IMR-90 (cell line): ENCODE measurements around the gene CERKL. TPM values are rescaled to one million over a fixed set of nuclear protein-coding genes. Genes with fewer than 3 reads are reported as not detected.

Source experiments
- ATAC-seq: fragments of 200-7000 bp; cut with Tn5 transposase; 2 replicates; pipeline ENCODE4 v1.9.1; 2020; ENCODE audit warnings: low read depth, mild to moderate bottlenecking, moderate library complexity
- BruUV-seq: library from RNA; stranded (reverse); fragments of 400-500 nt; replicated peaks from 2 replicates; lab custom pipeline; 2021; lab: Mats Ljungman, UMichigan
- CTCF ChIA-PET: fragments of 300-600 bp; formaldehyde crosslinking; extraction: SDS; loops from one replicate; lab custom pipeline; 2021; ENCODE audit warnings: antibody characterized with exemption; lab: Yijun Ruan, JAX
- POLR2A ChIA-PET: fragments of 300-600 bp; sonication (Branson Sonifier 250); formaldehyde crosslinking; loops from one replicate; lab custom pipeline; 2022; ENCODE audit warnings: antibody characterized with exemption; ENCODE audit not compliant: unreplicated experiment; lab: Charles Lee
- DNase-seq: peaks from one replicate; pipeline ENCODE4 v3.0.0; 2013
- H2AFZ ChIP-seq: replicated peaks from 2 replicates; pipeline ENCODE3; 2013; ENCODE audit warnings: low read length, mild to moderate bottlenecking; ENCODE audit not compliant: poor library complexity
- H2AK5ac ChIP-seq: 2 replicates; pipeline ENCODE4 v1.6.1; 2013; ENCODE audit warnings: low read depth, low read length, inconsistent platforms
- H2AK9ac ChIP-seq: replicated peaks from 2 replicates; pipeline ENCODE3; 2013; ENCODE audit warnings: mild to moderate bottlenecking, low read depth, low read length, moderate library complexity; ENCODE audit not compliant: poor library complexity
- H2BK120ac ChIP-seq: 2 replicates; pipeline ENCODE4 v1.6.1; 2013; ENCODE audit warnings: low read depth, low read length, inconsistent platforms
- H2BK15ac ChIP-seq: 3 replicates; pipeline ENCODE4 v1.6.1; 2013; ENCODE audit warnings: low read depth, low read length, inconsistent platforms
- H2BK20ac ChIP-seq: 2 replicates; pipeline ENCODE4 v1.6.1; 2013; ENCODE audit warnings: low read depth, mild to moderate bottlenecking, inconsistent platforms, low read length, moderate library complexity
- H2BK5ac ChIP-seq: 2 replicates; pipeline ENCODE4 v1.6.1; 2013; ENCODE audit warnings: mild to moderate bottlenecking, low read depth, low read length, inconsistent platforms; ENCODE audit not compliant: poor library complexity, severe bottlenecking
- H3K14ac ChIP-seq: replicated peaks from 2 replicates; pipeline ENCODE4 v1.6.1; 2013; ENCODE audit warnings: low read depth, low read length, inconsistent platforms
- H3K18ac ChIP-seq: 2 replicates; pipeline ENCODE4 v1.6.1; 2013; ENCODE audit warnings: low read depth, low read length, control low read depth
- H3K23ac ChIP-seq: 2 replicates; pipeline ENCODE4 v1.6.1; 2013; ENCODE audit warnings: low read depth, low read length, inconsistent platforms
- H3K27ac ChIP-seq: 2 replicates; pipeline ENCODE4 v1.5.1; 2013; ENCODE audit warnings: mild to moderate bottlenecking, control low read depth, low read length; ENCODE audit not compliant: insufficient read depth
- H3K27me3 ChIP-seq: 2 replicates; pipeline ENCODE4 v1.6.1; 2013; ENCODE audit warnings: low read length; ENCODE audit not compliant: control insufficient read depth, insufficient read depth
- H3K36me3 ChIP-seq: 2 replicates; pipeline ENCODE4 v1.6.1; 2013; ENCODE audit warnings: low read length, mixed read lengths; ENCODE audit not compliant: control insufficient read depth, insufficient read depth
- H3K4ac ChIP-seq: 2 replicates; pipeline ENCODE4 v1.6.1; 2013; ENCODE audit warnings: low read depth, low read length, inconsistent platforms
- H3K4me1 ChIP-seq: 2 replicates; pipeline ENCODE4 v1.6.1; 2013; ENCODE audit warnings: low read length, mixed read lengths; ENCODE audit not compliant: control insufficient read depth, insufficient read depth
- H3K4me2 ChIP-seq: 2 replicates; pipeline ENCODE4 v1.6.1; 2013; ENCODE audit warnings: low read depth, mild to moderate bottlenecking, control low read depth, low read length, moderate library complexity
- H3K4me3 ChIP-seq: 2 replicates; pipeline ENCODE4 v1.5.1; 2013; ENCODE audit warnings: low read depth, mild to moderate bottlenecking, control low read depth, low read length, moderate library complexity; ENCODE audit not compliant: insufficient read depth
- H3K56ac ChIP-seq: 2 replicates; pipeline ENCODE4 v1.6.1; 2013; ENCODE audit warnings: low read length, inconsistent platforms; ENCODE audit not compliant: insufficient read depth; ENCODE audit errors: extremely low read depth
- H3K79me1 ChIP-seq, 2 experiments: 2 replicates each; pipeline ENCODE4 v1.6.1; 2013; ENCODE audit warnings: low read length in 2 of 2, inconsistent platforms in 1 of 2, low read depth in 1 of 2
- H3K9ac ChIP-seq: 2 replicates; pipeline ENCODE4 v1.6.1; 2013; ENCODE audit warnings: low read depth, low read length, control low read depth
- H3K9me1 ChIP-seq: 2 replicates; pipeline ENCODE4 v1.6.1; 2013; ENCODE audit warnings: low read length, inconsistent platforms; ENCODE audit not compliant: insufficient read depth
- H3K9me3 ChIP-seq: 2 replicates; pipeline ENCODE4 v1.6.1; 2013; ENCODE audit warnings: low read length; ENCODE audit not compliant: control insufficient read depth, insufficient read depth
- H4K20me1 ChIP-seq: 2 replicates; pipeline ENCODE4 v1.6.1; 2013; ENCODE audit warnings: low read length, inconsistent platforms; ENCODE audit not compliant: insufficient read depth
- H4K5ac ChIP-seq: 2 replicates; pipeline ENCODE4 v1.6.1; 2013; ENCODE audit warnings: mild to moderate bottlenecking, low read depth, low read length, control low read depth
- H4K8ac ChIP-seq, 2 experiments: 2 replicates each; pipeline ENCODE4 v1.6.1; 2013; ENCODE audit warnings: low read depth in 2 of 2, low read length in 2 of 2, control low read depth in 1 of 2, inconsistent platforms in 1 of 2
- H4K91ac ChIP-seq: 2 replicates; pipeline ENCODE4 v1.6.1; 2013; ENCODE audit warnings: low read depth, low read length, inconsistent platforms; ENCODE audit not compliant: insufficient read depth
- BHLHE40 ChIP-seq: fragments of 150-350 bp; IDR thresholded peaks from 2 replicates; pipeline ENCODE4 v1.6.1; 2016; ENCODE audit warnings: mild to moderate bottlenecking, low read depth, low read length
- CEBPB ChIP-seq: IDR thresholded peaks from 2 replicates; pipeline ENCODE4 v1.6.1; 2012; ENCODE audit warnings: low read depth, low read length, improper control_type of control experiment
- CHD1 ChIP-seq: IDR thresholded peaks from 2 replicates; pipeline ENCODE4 v1.6.1; 2012; ENCODE audit warnings: low read depth, low read length, improper control_type of control experiment
- FOS ChIP-seq: fragments of 150-350 bp; IDR thresholded peaks from 2 replicates; pipeline ENCODE4 v1.6.1; 2016; ENCODE audit warnings: low read depth, low read length
- MAFK ChIP-seq: IDR thresholded peaks from 2 replicates; pipeline ENCODE4 v1.6.1; 2012; ENCODE audit warnings: low read depth, low read length, improper control_type of control experiment
- MAZ ChIP-seq: IDR thresholded peaks from 2 replicates; pipeline ENCODE4 v1.6.1; 2012; ENCODE audit warnings: low read depth, mild to moderate bottlenecking, low read length, improper control_type of control experiment, moderate library complexity, borderline replicate concordance
- MXI1 ChIP-seq: IDR thresholded peaks from 2 replicates; pipeline ENCODE4 v1.6.1; 2012; ENCODE audit warnings: low read depth, mild to moderate bottlenecking, low read length, moderate library complexity, borderline replicate concordance
- NFE2L2 ChIP-seq: fragments of 150-350 bp; IDR thresholded peaks from 2 replicates; pipeline ENCODE4 v1.6.1; 2016; ENCODE audit warnings: low read depth, mild to moderate bottlenecking, low read length
- POLR2A ChIP-seq: IDR thresholded peaks from 2 replicates; pipeline ENCODE4 v1.6.1; 2012; ENCODE audit warnings: mild to moderate bottlenecking, low read depth, low read length
- RAD21 ChIP-seq: IDR thresholded peaks from 2 replicates; pipeline ENCODE4 v1.6.1; 2012; ENCODE audit warnings: low read length, improper control_type of control experiment
- RCOR1 ChIP-seq: IDR thresholded peaks from 2 replicates; pipeline ENCODE4 v1.6.1; 2012; ENCODE audit warnings: mild to moderate bottlenecking, low read length, improper control_type of control experiment; ENCODE audit not compliant: insufficient replicate concordance
- RFX5 ChIP-seq: IDR thresholded peaks from 2 replicates; pipeline ENCODE4 v1.8.0; 2012; ENCODE audit warnings: low read depth, mild to moderate bottlenecking, low read length, moderate library complexity
- SMC3 ChIP-seq: fragments of 150-350 bp; IDR thresholded peaks from 2 replicates; pipeline ENCODE4 v1.6.1; 2016; ENCODE audit warnings: low read depth, mild to moderate bottlenecking, antibody characterized with exemption, low read length, moderate library complexity
- WGBS, 2 experiments: methylation state at CpG; one replicate each; pipeline versions ENCODE4 v1.1.5 to v1.1.7; 2013; ENCODE audit warnings: missing lambda C conversion rate in 2 of 2; ENCODE audit not compliant: insufficient read length in 1 of 2; ENCODE audit errors: extremely low coverage in 2 of 2; 5-methylcytosine and 5-hydroxymethylcytosine counted together
- dilution Hi-C: fragments of 300-500 bp; cut with HindIII; formaldehyde crosslinking; loops from one replicate; pipeline ENCODE4 v1.14.3; 2018; ENCODE audit warnings: low sequenced_read_pairs; ENCODE audit not compliant: unreplicated experiment
- in situ Hi-C: fragments of 300-500 bp; cut with MboI; formaldehyde crosslinking; loops from 3 replicates; pipeline ENCODE4 v1.14.3; 2019; ENCODE audit warnings: low sequenced_read_pairs, inconsistent platforms, mixed read lengths
- intact Hi-C: fragments of 100-400 bp; cut with micrococcal nuclease; formaldehyde crosslinking; loops from 2 replicates; pipeline ENCODE4 v1.10.0; 2022
- polyA plus RNA-seq, 3 experiments: library from polyadenylated mRNA; depleted of rRNA; stranded (reverse); fragments of >200 nt; gene quantifications; 2 replicates each; pipeline ENCODE4 v1.2.3, GENCODE V29; 2012; ENCODE audit warnings: low replicate concordance in 1 of 3
- total RNA-seq: library from RNA; depleted of rRNA; stranded (reverse); fragments of >200 nt; gene quantifications from 2 replicates; pipeline ENCODE4 v1.2.3, GENCODE V29; 2012
- TF ChIP-seq, protein P1 (sequence below): fragments of 150-350 bp; IDR thresholded peaks from 2 replicates; pipeline ENCODE4 v1.6.1; 2017; ENCODE audit warnings: mild to moderate bottlenecking, antibody characterized with exemption, low read length, low read depth
- TF ChIP-seq, protein P2 (sequence below): conservative IDR thresholded peaks from 2 replicates; pipeline ENCODE4 v1.5.1; 2012; ENCODE audit warnings: mild to moderate bottlenecking, low read depth, low read length, improper control_type of control experiment
- TF ChIP-seq, protein P3 (sequence below): fragments of 150-350 bp; IDR thresholded peaks from 2 replicates; pipeline ENCODE4 v1.6.1; 2016; ENCODE audit warnings: low read depth, mild to moderate bottlenecking, low read length, moderate library complexity, borderline replicate concordance

The CERKL gene
- total and polyA plus RNA-seq, 2 of the 4 experiments (the other 2 are of a cell fraction) = under 0.01 TPM; not detected in 1

DNA sequence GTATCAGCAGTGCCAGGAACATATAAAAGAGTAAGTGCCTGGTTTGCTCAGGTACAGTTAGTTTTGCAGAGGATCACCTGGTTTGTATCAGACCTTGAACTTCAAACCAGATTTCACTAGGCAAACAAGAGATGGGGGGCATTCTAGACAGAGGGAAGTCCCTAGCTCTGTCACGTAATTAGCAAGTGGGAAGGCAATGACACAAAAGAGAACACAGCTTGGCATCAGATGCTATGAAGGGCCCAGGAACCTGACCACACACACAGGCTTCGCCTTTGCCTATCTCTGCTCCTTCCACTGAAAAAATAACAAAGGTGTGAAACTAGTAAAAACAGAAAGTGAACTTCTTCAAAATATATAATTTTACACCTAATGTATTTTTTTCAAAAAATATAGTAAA lies 62.6 kb downstream of the CERKL start:
- H3K18ac ChIP-seq = no peak overlapping the region
- no peak overlapping the region for H3K27ac ChIP-seq
- no peak overlapping the region for H3K23ac ChIP-seq
- ATAC-seq (no peak), DNase-seq (no peak)
- H2AFZ ChIP-seq = no peak overlapping the region
- ChIA-PET CTCF (no interaction called here), POLR2A (no interaction called here)
- in situ Hi-C loops (loop anchor here (25.0 kb wide), 1 partner anchor 543 kb away; no protein-coding TSS in a partner anchor), dilution Hi-C loops (no loop called here), intact Hi-C loops (no loop called here)
- no peaks in the 10 kb centered on the region for H4K20me1 ChIP-seq
- H3K4me2 ChIP-seq = no peak overlapping the region
- peaks cover 2% of the 10 kb centered on the region; the same call in 1 of the 2 replicates for H3K27me3 ChIP-seq
- no peak overlapping the region for H2AK5ac ChIP-seq
- no peak overlapping the region for H3K4ac ChIP-seq
- no peaks in the 10 kb centered on the region for H3K36me3 ChIP-seq
- BruUV-seq = no TSS peak
- H4K91ac ChIP-seq = no peak overlapping the region
- no peak overlapping the region for H3K14ac ChIP-seq
- H2AK9ac ChIP-seq = no peak overlapping the region
- no peak overlapping the region for H3K9ac ChIP-seq
- H3K4me3 ChIP-seq = no peak overlapping the region
- H2BK20ac ChIP-seq = no peak overlapping the region
- WGBS, 2 experiments = no CpG with 5 or more reads among the region's 2 CpGs
- no peaks in the 10 kb centered on the region for H3K4me1 ChIP-seq
- H3K9me1 ChIP-seq = no peaks in the 10 kb centered on the region
- no peak overlapping the region for H3K56ac ChIP-seq
- H2BK15ac ChIP-seq = no peak overlapping the region
- H3K9me3 ChIP-seq = no peaks in the 10 kb centered on the region
- H2BK5ac ChIP-seq = no peak overlapping the region
- no peak overlapping the region for H4K5ac ChIP-seq
- H3K79me1 ChIP-seq = no peaks in the 10 kb centered on the region
- H2BK120ac ChIP-seq = no peak overlapping the region
- TF ChIP-seq MAZ (no peak), CHD1 (no peak), CEBPB (no peak), SMC3 (no peak), BHLHE40 (no peak), NFE2L2 (no peak), MXI1 (no peak), MAFK (no peak), RAD21 (no peak), RFX5 (no peak), POLR2A (no peak), FOS (no peak), RCOR1 (no peak)
- TF ChIP-seq, protein P1, sequence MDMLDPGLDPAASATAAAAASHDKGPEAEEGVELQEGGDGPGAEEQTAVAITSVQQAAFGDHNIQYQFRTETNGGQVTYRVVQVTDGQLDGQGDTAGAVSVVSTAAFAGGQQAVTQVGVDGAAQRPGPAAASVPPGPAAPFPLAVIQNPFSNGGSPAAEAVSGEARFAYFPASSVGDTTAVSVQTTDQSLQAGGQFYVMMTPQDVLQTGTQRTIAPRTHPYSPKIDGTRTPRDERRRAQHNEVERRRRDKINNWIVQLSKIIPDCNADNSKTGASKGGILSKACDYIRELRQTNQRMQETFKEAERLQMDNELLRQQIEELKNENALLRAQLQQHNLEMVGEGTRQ = no peak
- TF ChIP-seq, protein P2, sequence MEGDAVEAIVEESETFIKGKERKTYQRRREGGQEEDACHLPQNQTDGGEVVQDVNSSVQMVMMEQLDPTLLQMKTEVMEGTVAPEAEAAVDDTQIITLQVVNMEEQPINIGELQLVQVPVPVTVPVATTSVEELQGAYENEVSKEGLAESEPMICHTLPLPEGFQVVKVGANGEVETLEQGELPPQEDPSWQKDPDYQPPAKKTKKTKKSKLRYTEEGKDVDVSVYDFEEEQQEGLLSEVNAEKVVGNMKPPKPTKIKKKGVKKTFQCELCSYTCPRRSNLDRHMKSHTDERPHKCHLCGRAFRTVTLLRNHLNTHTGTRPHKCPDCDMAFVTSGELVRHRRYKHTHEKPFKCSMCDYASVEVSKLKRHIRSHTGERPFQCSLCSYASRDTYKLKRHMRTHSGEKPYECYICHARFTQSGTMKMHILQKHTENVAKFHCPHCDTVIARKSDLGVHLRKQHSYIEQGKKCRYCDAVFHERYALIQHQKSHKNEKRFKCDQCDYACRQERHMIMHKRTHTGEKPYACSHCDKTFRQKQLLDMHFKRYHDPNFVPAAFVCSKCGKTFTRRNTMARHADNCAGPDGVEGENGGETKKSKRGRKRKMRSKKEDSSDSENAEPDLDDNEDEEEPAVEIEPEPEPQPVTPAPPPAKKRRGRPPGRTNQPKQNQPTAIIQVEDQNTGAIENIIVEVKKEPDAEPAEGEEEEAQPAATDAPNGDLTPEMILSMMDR = no peak
- TF ChIP-seq, protein P3, sequence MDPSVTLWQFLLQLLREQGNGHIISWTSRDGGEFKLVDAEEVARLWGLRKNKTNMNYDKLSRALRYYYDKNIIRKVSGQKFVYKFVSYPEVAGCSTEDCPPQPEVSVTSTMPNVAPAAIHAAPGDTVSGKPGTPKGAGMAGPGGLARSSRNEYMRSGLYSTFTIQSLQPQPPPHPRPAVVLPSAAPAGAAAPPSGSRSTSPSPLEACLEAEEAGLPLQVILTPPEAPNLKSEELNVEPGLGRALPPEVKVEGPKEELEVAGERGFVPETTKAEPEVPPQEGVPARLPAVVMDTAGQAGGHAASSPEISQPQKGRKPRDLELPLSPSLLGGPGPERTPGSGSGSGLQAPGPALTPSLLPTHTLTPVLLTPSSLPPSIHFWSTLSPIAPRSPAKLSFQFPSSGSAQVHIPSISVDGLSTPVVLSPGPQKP = no peak
- no peak overlapping the region for H4K8ac ChIP-seq
